H1 (cell line): ENCODE data around the gene C5AR2. TPM values are rescaled to one million over a fixed set of nuclear protein-coding genes. Genes with fewer than 3 reads are reported as not detected.
"Not testable (repeated sequence)": the region's sequence is repeated elsewhere in the genome, so short reads cannot be mapped to it uniquely, and the experiment has no call there.

ENCODE experiments used
- CTCF ChIA-PET: fragments of 300-600 bp; sonication (Branson Sonifier 250); formaldehyde crosslinking; loops from one replicate; lab custom pipeline; 2021; ENCODE audit not compliant: partially characterized antibody; lab: Charles Lee
- POLR2A ChIA-PET: fragments of 300-600 bp; sonication (Branson Sonifier 250); formaldehyde crosslinking; loops from one replicate; lab custom pipeline; 2021; ENCODE audit warnings: inconsistent platforms; ENCODE audit not compliant: partially characterized antibody; lab: Charles Lee
- DNase-seq, 2 experiments: peaks; one replicate each; pipeline versions ENCODE4 v3.0.0 to v3.0.0-alpha.2; 2010 to 2022; ENCODE audit warnings: low spot score in 2 of 2, low read depth in 1 of 2, mixed read lengths in 1 of 2
- FAIRE-seq: peaks from 2 replicates; lab custom pipeline; 2011; peaks lifted over from hg19 to GRCh38; lab: Jason Lieb, UNC
- H2AFZ ChIP-seq: 2 replicates; pipeline ENCODE4 v1.8.1; 2012; ENCODE audit warnings: low read length, inconsistent platforms
- H2AK5ac ChIP-seq: 2 replicates; pipeline ENCODE4 v1.6.1; 2013; ENCODE audit warnings: low read depth, low read length
- H2BK120ac ChIP-seq: replicated peaks from 2 replicates; pipeline ENCODE3; 2013; ENCODE audit warnings: low read depth, low read length, inconsistent platforms
- H2BK12ac ChIP-seq: 2 replicates; pipeline ENCODE4 v1.6.1; 2013; ENCODE audit warnings: low read depth, low read length
- H2BK15ac ChIP-seq: 2 replicates; pipeline ENCODE4 v1.6.1; 2013; ENCODE audit warnings: low read length
- H2BK20ac ChIP-seq: 2 replicates; pipeline ENCODE4 v1.6.1; 2013; ENCODE audit warnings: low read length
- H2BK5ac ChIP-seq: 2 replicates; pipeline ENCODE4 v1.6.1; 2013; ENCODE audit warnings: low read depth, low read length
- H3K14ac ChIP-seq: 2 replicates; pipeline ENCODE4 v1.6.1; 2013; ENCODE audit warnings: inconsistent platforms; ENCODE audit not compliant: insufficient read length
- H3K18ac ChIP-seq: 2 replicates; pipeline ENCODE4 v1.6.1; 2013; ENCODE audit warnings: low read length; ENCODE audit errors: extremely low read depth
- H3K23ac ChIP-seq: 2 replicates; pipeline ENCODE4 v1.6.1; 2013; ENCODE audit warnings: inconsistent platforms; ENCODE audit not compliant: insufficient read length
- H3K23me2 ChIP-seq: 2 replicates; pipeline ENCODE4 v1.6.1; 2013; ENCODE audit warnings: low read depth, low read length
- H3K27ac ChIP-seq: 2 replicates; pipeline ENCODE4 v1.6.1; 2011; ENCODE audit warnings: low read depth, low read length, inconsistent platforms
- H3K27me3 ChIP-seq, 4 experiments: replicated peaks in 1 of 4; 1 replicate in 1 of 4; 2 replicates in 3 of 4; pipeline versions ENCODE4 v1.6.1 to v1.8.1; 2011 to 2013; ENCODE audit warnings: low read length in 3 of 4, mild to moderate bottlenecking in 3 of 4, inconsistent platforms in 2 of 4, mixed read lengths in 2 of 4, moderate library complexity in 1 of 4; ENCODE audit not compliant: control insufficient read depth in 3 of 4, insufficient read depth in 3 of 4; ENCODE audit errors: extremely low read depth in 1 of 4
- H3K36me3 ChIP-seq, 4 experiments: 2 replicates each; pipeline versions ENCODE4 v1.6.1 to v1.8.1; 2011 to 2013; ENCODE audit warnings: mild to moderate bottlenecking in 4 of 4, low read length in 3 of 4, moderate library complexity in 2 of 4, control low read depth in 1 of 4, inconsistent platforms in 1 of 4; ENCODE audit not compliant: insufficient read depth in 4 of 4, control insufficient read depth in 2 of 4
- H3K4ac ChIP-seq: replicated peaks from 2 replicates; pipeline ENCODE3; 2013; ENCODE audit warnings: low read length, low read depth, mixed read lengths, inconsistent platforms; ENCODE audit not compliant: insufficient read length
- H3K4me1 ChIP-seq, 4 experiments: replicated peaks in 1 of 4; 1 replicate in 1 of 4; 2 replicates in 3 of 4; pipeline versions ENCODE4 v1.6.1 to v1.8.1; 2011 to 2013; ENCODE audit warnings: low read length in 3 of 4, inconsistent platforms in 2 of 4, mixed read lengths in 1 of 4; ENCODE audit not compliant: insufficient read depth in 4 of 4, control insufficient read depth in 3 of 4
- H3K4me2 ChIP-seq, 2 experiments: 2 replicates each; pipeline versions ENCODE4 v1.6.1 to v1.8.1; 2011 to 2013; ENCODE audit warnings: low read depth in 2 of 2, low read length in 2 of 2, control low read depth in 1 of 2, inconsistent platforms in 1 of 2, mild to moderate bottlenecking in 1 of 2; ENCODE audit not compliant: insufficient read depth in 1 of 2
- H3K4me3 ChIP-seq, 4 experiments: fragments of 200-600, 300-600 bp in 1 of 4; sonication (generic), shearing (Covaris generic), sonication (Bioruptor Twin) in 1 of 4; 2 replicates each; pipeline versions ENCODE4 v1.5.1 to v1.8.1; 2011 to 2016; ENCODE audit warnings: low read length in 4 of 4, low read depth in 3 of 4, control low read depth in 2 of 4, inconsistent platforms in 2 of 4, mild to moderate bottlenecking in 2 of 4, mixed read lengths in 1 of 4, moderate library complexity in 1 of 4; ENCODE audit not compliant: insufficient read depth in 2 of 4; ENCODE audit errors: extremely low read depth in 1 of 4
- H3K56ac ChIP-seq: replicated peaks from 2 replicates; pipeline ENCODE3; 2013; ENCODE audit warnings: low read depth, mild to moderate bottlenecking, mixed read lengths, low read length, inconsistent platforms; ENCODE audit not compliant: insufficient read length
- H3K79me1 ChIP-seq: 2 replicates; pipeline ENCODE4 v1.6.1; 2013; ENCODE audit warnings: low read depth, low read length, control low read depth
- H3K79me2 ChIP-seq, 2 experiments: 2 replicates each; pipeline versions ENCODE4 v1.6.1 to v1.8.1; 2012 to 2013; ENCODE audit warnings: low read length in 2 of 2, mild to moderate bottlenecking in 2 of 2, inconsistent platforms in 1 of 2; ENCODE audit not compliant: insufficient read depth in 2 of 2, control insufficient read depth in 1 of 2
- H3K9ac ChIP-seq, 4 experiments: replicated peaks in 1 of 4; 1 replicate in 1 of 4; 2 replicates in 3 of 4; pipeline versions ENCODE4 v1.6.1 to v1.8.1; 2011 to 2013; ENCODE audit warnings: low read depth in 3 of 4, low read length in 3 of 4, control low read depth in 2 of 4, mild to moderate bottlenecking in 2 of 4, moderate library complexity in 2 of 4, inconsistent platforms in 1 of 4; ENCODE audit errors: extremely low read depth in 1 of 4
- H3K9me3 ChIP-seq, 2 experiments: 2 replicates each; pipeline versions ENCODE4 v1.6.1 to v1.8.1; 2012 to 2013; ENCODE audit warnings: mild to moderate bottlenecking in 2 of 2, moderate library complexity in 2 of 2, control low read depth in 1 of 2, inconsistent platforms in 1 of 2, low read depth in 1 of 2, low read length in 1 of 2, mixed read lengths in 1 of 2; ENCODE audit not compliant: insufficient read depth in 2 of 2
- H4K20me1 ChIP-seq, 2 experiments: replicated peaks in 1 of 2; 2 replicates each; pipeline versions ENCODE3 to v1.8.1; 2011 to 2013; ENCODE audit warnings: inconsistent platforms in 2 of 2, low read length in 2 of 2, mild to moderate bottlenecking in 1 of 2; ENCODE audit not compliant: insufficient read depth in 2 of 2, control insufficient read depth in 1 of 2
- H4K5ac ChIP-seq: 2 replicates; pipeline ENCODE4 v1.6.1; 2013; ENCODE audit warnings: low read length, low read depth, mixed read lengths, inconsistent platforms; ENCODE audit not compliant: insufficient read length
- H4K8ac ChIP-seq: 2 replicates; pipeline ENCODE4 v1.8.0; 2013; ENCODE audit warnings: mild to moderate bottlenecking, moderate library complexity, low read length, inconsistent platforms; ENCODE audit not compliant: insufficient read depth; ENCODE audit errors: extremely low read depth
- H4K91ac ChIP-seq: replicated peaks from 2 replicates; pipeline ENCODE3; 2013; ENCODE audit warnings: low read length, mixed read lengths, inconsistent platforms; ENCODE audit not compliant: insufficient read length
- WGBS, 2 experiments: shearing (Covaris generic) in 1 of 2; methylation state at CpG; one replicate each; pipeline versions ENCODE4 v1.1.6 to v1.1.7; 2013 to 2015; ENCODE audit warnings: low lambda C conversion rate in 2 of 2, mixed read lengths in 2 of 2, inconsistent platforms in 1 of 2, low coverage in 1 of 2, missing lambda C conversion rate in 1 of 2; ENCODE audit not compliant: insufficient replicate concordance in 2 of 2, insufficient coverage in 1 of 2, insufficient read length in 1 of 2; ENCODE audit errors: extremely low coverage in 1 of 2, missing lambda C conversion rate in 1 of 2; 5-methylcytosine and 5-hydroxymethylcytosine counted together
- polyA plus RNA-seq, 7 experiments: library from polyadenylated mRNA; depleted of rRNA in 3 of 7; stranded (reverse) in 5 of 7; unstranded in 2 of 7; fragments of >200 nt in 5 of 7; fragments of 200-250 nt in 2 of 7; gene quantifications; 1 replicate in 5 of 7; 2 replicates in 1 of 7; 4 replicates in 1 of 7; pipeline versions ENCODE4 v1.2.1 to v1.2.3, GENCODE V29; 2011 to 2013; ENCODE audit warnings: missing spikeins in 2 of 7, mixed read lengths in 2 of 7
- total RNA-seq: library from RNA; stranded (reverse); fragmentation: NEBNext Ultra II Directional; extraction: Animal tissue kit (Norgen Biotek cat#: 25700); gene quantifications from 2 replicates; pipeline ENCODE4 v1.2.1, GENCODE V29; 2021

Gene C5AR2
- total and polyA plus RNA-seq, 2 of the 8 experiments (the other 6 are each of a cell fraction or from before 2014, with no cell fraction given) = 0.08 to 0.15 TPM

GRCh38 chr19:47346024-47346423, 14.0 kb downstream of the C5AR2 start:
- H3K4me2 ChIP-seq, H3K79me1 ChIP-seq, H4K8ac ChIP-seq, POLR2A ChIA-PET, H2BK5ac ChIP-seq, H3K27ac ChIP-seq, H4K91ac ChIP-seq, H3K18ac ChIP-seq, H4K5ac ChIP-seq, H2AFZ ChIP-seq, H3K9me3 ChIP-seq, H3K23me2 ChIP-seq, DNase-seq, H3K27me3 ChIP-seq, H3K4me3 ChIP-seq, H2AK5ac ChIP-seq, H2BK12ac ChIP-seq, H2BK15ac ChIP-seq, H4K20me1 ChIP-seq, H3K14ac ChIP-seq, H3K56ac ChIP-seq, H2BK20ac ChIP-seq, H3K9ac ChIP-seq, H2BK120ac ChIP-seq, H3K4ac ChIP-seq, FAIRE-seq, H3K4me1 ChIP-seq, H3K23ac ChIP-seq, H3K36me3 ChIP-seq: not testable (repeated sequence)
- 89% methylated on average over 6 of the region's 6 CpGs; no CpG with 5 or more reads in 1 of the 2 experiments for WGBS, 2 experiments
- CTCF ChIA-PET = interaction anchor here (0.7 to 0.9 kb wide), 2 partner anchors 46 to 54 kb away, joined by 3 to 5 read pairs; no protein-coding TSS in a partner anchor
- peaks cover 0 to 14% of the 10 kb centered on the region in 2 experiments; a peak in 2 of 4 replicates for H3K79me2 ChIP-seq
